HCT116 (cell line): Measurements from ENCODE around the gene NTN5. TPM values are rescaled to one million over a fixed set of nuclear protein-coding genes. Genes with fewer than 3 reads are reported as not detected.

Experiments
- ATAC-seq: fragments of 200-7000 bp; cut with Tn5 transposase; 2 replicates; pipeline ENCODE4 v1.9.1; 2020; ENCODE audit warnings: mild to moderate bottlenecking, moderate library complexity
- BruUV-seq: library from RNA; stranded (reverse); fragments of 400-500 nt; replicated peaks from 2 replicates; lab custom pipeline; 2021; lab: Mats Ljungman, UMichigan
- CTCF ChIA-PET: fragments of 300-600 bp; sonication (Branson Sonifier 250); formaldehyde crosslinking; loops from one replicate; lab custom pipeline; 2021; ENCODE audit warnings: antibody characterized with exemption; lab: Charles Lee
- POLR2A ChIA-PET: fragments of 300-600, 350-600 bp; sonication (Branson Sonifier 250); formaldehyde crosslinking; loops from one replicate; lab custom pipeline; 2021; ENCODE audit warnings: antibody characterized with exemption; lab: Charles Lee
- RAD21 ChIA-PET, 2 experiments: fragments of 300-600 bp; sonication (Branson Sonifier 250); formaldehyde crosslinking; loops; one replicate each; lab custom pipeline; 2023; ENCODE audit warnings: low total read pairs in 2 of 2; ENCODE audit not compliant: uncharacterized antibody in 2 of 2, unreplicated experiment in 2 of 2, low non-redundant PET in 1 of 2; lab: Charles Lee
- DNase-seq: peaks from one replicate; pipeline ENCODE4 v3.0.0-alpha.2; 2010; ENCODE audit warnings: low read depth, low spot score
- H2AFZ ChIP-seq: fragments of 200-600 bp; shearing (Covaris generic), sonication (generic); 2 replicates; pipeline ENCODE4 v1.6.1; 2017; ENCODE audit warnings: low read depth, mixed run types, mixed read lengths, antibody characterized with exemption, low read length; ENCODE audit not compliant: poor library complexity, severe bottlenecking
- H3K27ac ChIP-seq: 2 replicates; pipeline ENCODE4 v1.5.1; 2012; ENCODE audit warnings: low read depth, low read length
- H3K27me3 ChIP-seq: fragments of 200-600 bp; sonication (generic); 2 replicates; pipeline ENCODE4 v1.6.1; 2016; ENCODE audit warnings: mixed run types, low read length, mixed read lengths; ENCODE audit not compliant: insufficient read depth
- H3K36me3 ChIP-seq, 2 experiments: fragments of 200-500 bp in 1 of 2; fragments of 200-600 bp in 1 of 2; sonication (Bioruptor generic) in 1 of 2; sonication (generic) in 1 of 2; 2 replicates each; pipeline versions ENCODE4 v1.5.1 to v1.6.1; 2014 to 2016; ENCODE audit warnings: low read length in 2 of 2, inconsistent platforms in 1 of 2, mixed read lengths in 1 of 2, mixed run types in 1 of 2; ENCODE audit not compliant: insufficient read depth in 2 of 2, control insufficient read depth in 1 of 2
- H3K4me1 ChIP-seq, 2 experiments: fragments of 200-600 bp in 1 of 2; sonication (generic) in 1 of 2; 2 replicates each; pipeline versions ENCODE4 v1.5.1 to v1.6.1; 2012 to 2017; ENCODE audit warnings: low read length in 2 of 2, inconsistent platforms in 1 of 2, mild to moderate bottlenecking in 1 of 2, mixed read lengths in 1 of 2, mixed run types in 1 of 2, moderate library complexity in 1 of 2; ENCODE audit not compliant: insufficient read depth in 2 of 2, control insufficient read depth in 1 of 2
- H3K4me2 ChIP-seq: fragments of 200-600 bp; sonication (generic); 2 replicates; pipeline ENCODE4 v1.6.1; 2017; ENCODE audit warnings: mixed run types, low read length, mixed read lengths
- H3K4me3 ChIP-seq, 2 experiments: fragments of 200-600 bp in 1 of 2; sonication (generic) in 1 of 2; replicated peaks in 1 of 2; 2 replicates each; pipeline ENCODE4 v1.5.1; 2011 to 2016; ENCODE audit warnings: low read length in 2 of 2, control low read depth in 1 of 2, low read depth in 1 of 2, mild to moderate bottlenecking in 1 of 2, mixed read lengths in 1 of 2, mixed run types in 1 of 2
- H3K79me2 ChIP-seq: fragments of 200-600 bp; sonication (generic); 2 replicates; pipeline ENCODE4 v1.6.1; 2017; ENCODE audit warnings: mild to moderate bottlenecking, mixed run types, low read length, moderate library complexity, mixed read lengths; ENCODE audit not compliant: insufficient read depth
- H3K9ac ChIP-seq: fragments of 200-600 bp; sonication (generic); 2 replicates; pipeline ENCODE4 v1.6.1; 2016; ENCODE audit warnings: low read length, mixed read lengths
- H3K9me2 ChIP-seq: fragments of 200-600 bp; sonication (generic), shearing (Covaris generic); 2 replicates; pipeline ENCODE4 v1.6.1; 2017; ENCODE audit warnings: mixed run types, mild to moderate bottlenecking, moderate library complexity; ENCODE audit not compliant: insufficient read depth
- H3K9me3 ChIP-seq, 2 experiments: fragments of 200-500 bp in 1 of 2; fragments of 200-600 bp in 1 of 2; sonication (Bioruptor generic) in 1 of 2; sonication (generic) in 1 of 2; 2 replicates each; pipeline ENCODE4 v1.6.1; 2014 to 2017; ENCODE audit warnings: low read length in 2 of 2, mixed read lengths in 2 of 2, inconsistent platforms in 1 of 2, low read depth in 1 of 2, mild to moderate bottlenecking in 1 of 2, mixed run types in 1 of 2, moderate library complexity in 1 of 2; ENCODE audit not compliant: control insufficient read depth in 1 of 2, insufficient read depth in 1 of 2
- H4K20me1 ChIP-seq: fragments of 200-600 bp; sonication (generic), shearing (Covaris generic); 2 replicates; pipeline ENCODE4 v1.6.1; 2017; ENCODE audit warnings: mixed run types, mild to moderate bottlenecking, moderate library complexity; ENCODE audit not compliant: insufficient read depth
- CEBPB ChIP-seq: IDR thresholded peaks from 2 replicates; pipeline ENCODE4 v1.6.1; 2012; ENCODE audit warnings: low read depth
- CTCF ChIP-seq, 3 experiments: fragments of 200-600 bp in 1 of 3; sonication (generic) in 1 of 3; IDR thresholded peaks in 2 of 3; conservative IDR thresholded peaks in 1 of 3; 2 replicates each; pipeline ENCODE4 v1.5.1; 2012 to 2017; ENCODE audit warnings: low read depth in 2 of 3, low read length in 2 of 3, antibody characterized with exemption in 1 of 3, borderline replicate concordance in 1 of 3, control low read depth in 1 of 3, mild to moderate bottlenecking in 1 of 3, mixed read lengths in 1 of 3, mixed run types in 1 of 3, moderate library complexity in 1 of 3; ENCODE audit not compliant: insufficient read depth in 1 of 3
- EGR1 ChIP-seq: IDR thresholded peaks from 2 replicates; pipeline ENCODE4 v1.6.1; 2012; ENCODE audit warnings: low read depth
- EZH2 ChIP-seq: fragments of 200-600 bp; sonication (generic); IDR thresholded peaks from 2 replicates; pipeline ENCODE4 v1.6.1; 2017; ENCODE audit warnings: antibody characterized with exemption, mixed run types
- EZH2phosphoT487 ChIP-seq: fragments of 200-600 bp; IDR thresholded peaks from 2 replicates; pipeline ENCODE4 v1.6.1; 2018; ENCODE audit warnings: antibody characterized with exemption, borderline replicate concordance
- FOSL1 ChIP-seq: IDR thresholded peaks from 2 replicates; pipeline ENCODE4 v1.6.1; 2012; ENCODE audit warnings: low read depth
- JUND ChIP-seq: IDR thresholded peaks from 2 replicates; pipeline ENCODE4 v1.6.1; 2012
- MAX ChIP-seq: IDR thresholded peaks from 2 replicates; pipeline ENCODE4 v1.6.1; 2012
- POLR2A ChIP-seq: IDR thresholded peaks from 2 replicates; pipeline ENCODE4 v1.7.0; 2011; ENCODE audit warnings: borderline replicate concordance; ENCODE audit not compliant: insufficient read depth, insufficient read length; ENCODE audit errors: extremely low read depth
- POLR2AphosphoS5 ChIP-seq: IDR thresholded peaks from 2 replicates; pipeline ENCODE4 v1.6.1; 2011; ENCODE audit warnings: mild to moderate bottlenecking, low read depth, low read length, moderate library complexity
- RAD21 ChIP-seq: IDR thresholded peaks from 2 replicates; pipeline ENCODE4 v1.6.1; 2012; ENCODE audit warnings: low read depth, mild to moderate bottlenecking
- SIN3A ChIP-seq: IDR thresholded peaks from 2 replicates; pipeline ENCODE4 v1.6.1; 2012; ENCODE audit warnings: low read depth
- SP1 ChIP-seq: IDR thresholded peaks from 2 replicates; pipeline ENCODE4 v1.6.1; 2012; ENCODE audit warnings: low read depth
- TCF7L2 ChIP-seq: IDR thresholded peaks from 2 replicates; pipeline ENCODE4 v1.7.0; 2011; ENCODE audit warnings: borderline replicate concordance, inconsistent platforms; ENCODE audit not compliant: insufficient read depth, insufficient read length; ENCODE audit errors: extremely low read depth
- YY1 ChIP-seq: IDR thresholded peaks from 2 replicates; pipeline ENCODE4 v1.6.1; 2011; ENCODE audit warnings: low read length, low read depth, moderate library complexity, mild to moderate bottlenecking; ENCODE audit not compliant: insufficient replicate concordance; ENCODE audit errors: extremely low read depth
- ZBTB33 ChIP-seq: IDR thresholded peaks from 2 replicates; pipeline ENCODE4 v1.6.1; 2011; ENCODE audit warnings: mild to moderate bottlenecking, low read length, moderate library complexity; ENCODE audit not compliant: insufficient replicate concordance; ENCODE audit errors: extremely low read depth
- intact Hi-C: fragments of 100-400 bp; cut with micrococcal nuclease; formaldehyde crosslinking; loops from 2 replicates; pipeline ENCODE4 v1.10.0; 2022
- total RNA-seq: library from RNA; stranded (reverse); gene quantifications from one replicate; pipeline ENCODE4 v1.2.1, GENCODE V29; 2021; ENCODE audit not compliant: unreplicated experiment

NTN5 gene
- total RNA-seq, 1 experiment from 2014 or later = 3.1 TPM

- Histone ChIP-seq H3K27me3 (no peaks in the 10 kb centered on the region), H4K20me1 (no peaks in the 10 kb centered on the region), H3K79me2 (no peaks in the 10 kb centered on the region), H3K9me2 (no peaks in the 10 kb centered on the region), H3K9me3 (no peaks in the 10 kb centered on the region), H3K9ac (peak overlapping the region; percentile 60), H3K4me1 (peaks cover 6 to 31% of the 10 kb centered on the region in 2 experiments), H3K36me3 (no peaks in the 10 kb centered on the region), H2AFZ (peak overlapping the region; percentile 50), H3K27ac (peak overlapping the region; percentile 33), H3K4me3 (peak overlapping the region; percentile 52 to 58), H3K4me2 (peak overlapping the region; percentile 80)
- POLR2A ChIA-PET = interaction anchor here (0.8 to 1.7 kb wide), 5 partner anchors 9 to 27 kb away, joined by 3 to 6 read pairs (median 3); no protein-coding TSS in a partner anchor
- peak; percentile 98 for DNase-seq
- intact Hi-C loops = no loop called here
- ATAC-seq = peak; percentile 91
- CTCF ChIA-PET = interaction anchor here (1.1 to 1.3 kb wide), 2 partner anchors 8 to 75 kb away, joined by 4 to 5 read pairs; no protein-coding TSS in a partner anchor
- no TSS peak for BruUV-seq
- RAD21 ChIA-PET = no interaction called here
- TF ChIP-seq EGR1 (no peak), JUND (no peak), SP1 (peak; percentile 97), FOSL1 (no peak), YY1 (peak; percentile 45), CTCF (IDR thresholded peaks at IDR 0.05 in 2 of 3, conservative IDR thresholded peaks at IDR 0.05 in 1 of 3; ENCODE audit: borderline replicate concordance in 1 of 3, insufficient read depth in 1 of 3, low read depth in 2 of 3, low read length in 2 of 3) (no peak), ZBTB33 (peak; percentile 28), EZH2 (no peak), SIN3A (no peak), TCF7L2 (peak; percentile 42), POLR2AphosphoS5 (no peak; the same call in 1 of the 2 replicates), RAD21 (no peak), MAX (no peak), CEBPB (no peak), EZH2phosphoT487 (no peak), POLR2A (peak; percentile 58)
These were observed 47.9 kb upstream of the NTN5 start for GRCh38 chr19:48720613-48721296.
